Suprapubic skin (tissue), 4 donors: Measurements from ENCODE around the gene HSPB3. TPM values are rescaled to one million over a fixed set of nuclear protein-coding genes. Genes with fewer than 3 reads are reported as not detected.

ENCODE experiments used
- DNase-seq, 2 donors: peaks; one replicate each; pipeline ENCODE4 v3.0.0-alpha.2; 2019; ENCODE audit warnings: low spot score in 2 of 2
- H3K27ac ChIP-seq: fragments of 200-600 bp; sonication (generic); one replicate; pipeline ENCODE4 v1.5.1; 2019
- H3K27me3 ChIP-seq: fragments of 200-600 bp; sonication (generic); one replicate; pipeline ENCODE4 v1.5.1; 2019
- H3K36me3 ChIP-seq: fragments of 200-600 bp; sonication (generic); one replicate; pipeline ENCODE4 v1.5.1; 2019
- H3K4me1 ChIP-seq: fragments of 200-600 bp; sonication (generic); one replicate; pipeline ENCODE4 v1.5.1; 2019
- H3K4me3 ChIP-seq: fragments of 200-600 bp; sonication (generic); one replicate; pipeline ENCODE4 v1.5.1; 2019; ENCODE audit warnings: mild to moderate bottlenecking
- H3K9me3 ChIP-seq: fragments of 200-600 bp; sonication (generic); one replicate; pipeline ENCODE4 v1.5.1; 2019
- EP300 ChIP-seq: sonication (generic); formaldehyde crosslinking; IDR thresholded peaks from one replicate; pipeline ENCODE4 v1.6.1; 2017; ENCODE audit warnings: antibody characterized with exemption
- POLR2A ChIP-seq, 2 donors: fragments of 450-650 bp; IDR thresholded peaks; one replicate each; pipeline ENCODE4 v1.6.1; 2017; ENCODE audit warnings: antibody characterized with exemption in 2 of 2, mild to moderate bottlenecking in 2 of 2, moderate library complexity in 2 of 2
- POLR2AphosphoS5 ChIP-seq, 3 donors: sonication (generic); formaldehyde crosslinking; IDR thresholded peaks; one replicate each; pipeline ENCODE4 v1.6.1; 2017; ENCODE audit warnings: antibody characterized with exemption in 3 of 3
- WGBS: methylation state at CpG from one replicate; pipeline ENCODE4 v1.1.5; 2018; 5-methylcytosine and 5-hydroxymethylcytosine counted together
- total RNA-seq, 4 donors: library from RNA; depleted of rRNA; stranded (reverse); fragments of >200 nt; gene quantifications; one replicate each; pipeline ENCODE4 v1.1.0, GENCODE V29; 2016
- TF ChIP-seq, protein P1 (sequence below), 2 donors: fragments of 200-600 bp in 1 of 2; fragments of 450-650 bp in 1 of 2; sonication (generic) in 1 of 2; IDR thresholded peaks; one replicate each; pipeline ENCODE4 v1.5.1; 2016 to 2019; ENCODE audit warnings: antibody characterized with exemption in 2 of 2, mild to moderate bottlenecking in 1 of 2, moderate library complexity in 1 of 2

The HSPB3 gene
- total RNA-seq, 4 donors from 2014 or later: 1.1 to 2.0 TPM; not detected in 2

DNA sequence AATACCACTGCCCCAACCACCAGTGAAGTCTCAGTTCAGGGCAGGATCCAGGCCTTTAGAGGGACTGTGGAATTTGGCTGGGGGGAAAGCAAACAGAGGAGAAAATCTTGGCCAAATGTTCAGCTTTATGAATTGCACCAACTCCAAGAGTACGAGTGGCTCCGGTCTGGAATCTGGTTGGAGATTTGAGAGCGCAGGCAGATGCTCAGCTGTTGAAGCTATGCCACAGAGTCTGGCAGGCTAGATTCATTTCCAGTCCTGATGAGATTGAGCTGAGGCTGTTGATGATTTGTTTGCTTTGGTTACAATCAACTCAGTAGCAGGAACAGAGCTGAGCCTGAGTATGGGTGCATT is 9.1 kb upstream of the HSPB3 start:
- Histone ChIP-seq H3K27me3 (no peaks in the 10 kb centered on the region), H3K4me3 (no peak overlapping the region), H3K36me3 (no peaks in the 10 kb centered on the region), H3K9me3 (no peaks in the 10 kb centered on the region), H3K27ac (no peak overlapping the region), H3K4me1 (peaks cover 7% of the 10 kb centered on the region)
- no peak for TF ChIP-seq POLR2AphosphoS5 (IDR thresholded peaks at IDR 0.05)
- no peak for DNase-seq
- 33% methylated on average over 3 of the region's 3 CpGs for WGBS

DNA sequence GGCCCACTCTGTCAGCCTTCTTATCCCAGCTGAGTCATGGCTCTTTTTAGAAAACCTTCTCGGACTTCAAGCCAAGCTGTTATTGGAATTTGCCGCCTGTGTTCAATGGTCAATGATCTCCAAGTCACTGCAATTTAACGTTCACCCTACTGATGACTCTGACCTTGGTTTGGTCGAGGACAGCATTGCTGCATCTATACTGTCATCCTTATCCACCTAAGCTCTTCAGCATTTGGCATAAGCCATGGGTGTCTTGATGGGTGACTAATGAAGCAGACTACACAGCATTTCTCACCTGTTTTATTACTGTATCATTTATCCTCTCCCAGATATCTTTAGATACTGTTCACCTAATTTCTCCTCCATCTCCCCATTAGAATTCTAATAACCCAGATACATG is 5.6 kb upstream of the HSPB3 start:
- TF ChIP-seq, protein P1, sequence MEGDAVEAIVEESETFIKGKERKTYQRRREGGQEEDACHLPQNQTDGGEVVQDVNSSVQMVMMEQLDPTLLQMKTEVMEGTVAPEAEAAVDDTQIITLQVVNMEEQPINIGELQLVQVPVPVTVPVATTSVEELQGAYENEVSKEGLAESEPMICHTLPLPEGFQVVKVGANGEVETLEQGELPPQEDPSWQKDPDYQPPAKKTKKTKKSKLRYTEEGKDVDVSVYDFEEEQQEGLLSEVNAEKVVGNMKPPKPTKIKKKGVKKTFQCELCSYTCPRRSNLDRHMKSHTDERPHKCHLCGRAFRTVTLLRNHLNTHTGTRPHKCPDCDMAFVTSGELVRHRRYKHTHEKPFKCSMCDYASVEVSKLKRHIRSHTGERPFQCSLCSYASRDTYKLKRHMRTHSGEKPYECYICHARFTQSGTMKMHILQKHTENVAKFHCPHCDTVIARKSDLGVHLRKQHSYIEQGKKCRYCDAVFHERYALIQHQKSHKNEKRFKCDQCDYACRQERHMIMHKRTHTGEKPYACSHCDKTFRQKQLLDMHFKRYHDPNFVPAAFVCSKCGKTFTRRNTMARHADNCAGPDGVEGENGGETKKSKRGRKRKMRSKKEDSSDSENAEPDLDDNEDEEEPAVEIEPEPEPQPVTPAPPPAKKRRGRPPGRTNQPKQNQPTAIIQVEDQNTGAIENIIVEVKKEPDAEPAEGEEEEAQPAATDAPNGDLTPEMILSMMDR (IDR thresholded peaks at IDR 0.05): no peak
- TF ChIP-seq POLR2A (IDR thresholded peaks at IDR 0.05): no peak
- TF ChIP-seq POLR2AphosphoS5 (IDR thresholded peaks at IDR 0.05): no peak
- TF ChIP-seq EP300: no peak
- Histone ChIP-seq H3K4me1 (peaks cover 2% of the 10 kb centered on the region), H3K27ac (no peak overlapping the region), H3K36me3 (no peaks in the 10 kb centered on the region), H3K9me3 (no peaks in the 10 kb centered on the region), H3K4me3 (no peak overlapping the region), H3K27me3 (no peaks in the 10 kb centered on the region)
- WGBS: 83% methylated on average over 4 of the region's 4 CpGs
- DNase-seq: no peak

DNA sequence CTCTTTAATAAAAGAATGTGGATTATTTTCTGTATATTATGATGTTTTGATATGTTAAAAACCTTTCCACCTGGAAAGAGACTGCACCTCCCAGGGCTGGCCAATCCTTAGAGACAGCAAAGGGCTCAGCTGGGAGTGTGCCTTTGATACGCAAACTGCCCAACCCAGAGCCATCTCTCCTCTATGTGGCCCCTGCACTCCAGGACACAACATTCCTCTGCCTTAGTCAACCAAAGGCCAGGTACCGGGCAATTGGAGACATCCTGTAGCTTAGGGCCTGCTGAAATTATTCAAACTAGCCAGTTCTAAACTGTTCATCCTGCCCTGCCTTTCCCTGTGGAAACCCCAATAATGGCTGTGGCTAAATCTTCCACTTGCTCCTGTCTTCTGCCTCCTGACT is 5.0 kb upstream of the HSPB3 start:
- H3K27ac ChIP-seq: no peak overlapping the region
- TF ChIP-seq, protein P1 (IDR thresholded peaks at IDR 0.05): no peak
- TF ChIP-seq POLR2AphosphoS5 (IDR thresholded peaks at IDR 0.05): no peak
- TF ChIP-seq EP300: no peak
- TF ChIP-seq POLR2A (IDR thresholded peaks at IDR 0.05): no peak
- no peak for DNase-seq
- WGBS: 96% methylated on average over 2 of the region's 2 CpGs
- H3K36me3 ChIP-seq: no peaks in the 10 kb centered on the region
- H3K4me1 ChIP-seq: peaks cover 9% of the 10 kb centered on the region
- H3K4me3 ChIP-seq: no peak overlapping the region
- no peaks in the 10 kb centered on the region for H3K27me3 ChIP-seq
- no peaks in the 10 kb centered on the region for H3K9me3 ChIP-seq

DNA sequence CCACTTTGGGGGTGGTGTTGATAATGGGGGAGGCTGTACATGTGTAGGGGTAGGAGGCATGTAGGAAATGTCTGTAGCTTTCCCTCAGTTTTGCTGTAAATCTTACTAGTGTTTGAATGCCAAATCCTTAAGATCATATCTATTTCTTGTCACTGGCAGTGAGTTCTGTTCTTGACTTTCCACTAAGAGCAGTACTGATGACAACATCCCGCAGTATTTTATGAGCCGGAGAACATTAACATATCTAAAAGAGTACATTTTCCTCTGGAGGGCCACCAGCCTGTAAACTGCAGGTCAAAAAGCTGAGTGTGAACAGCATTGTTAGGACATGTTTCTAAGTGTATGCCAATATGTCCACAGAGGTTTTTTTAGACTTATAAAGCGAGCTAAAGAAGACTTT is 2.5 kb upstream of the HSPB3 start:
- DNase-seq: no peak

DNA sequence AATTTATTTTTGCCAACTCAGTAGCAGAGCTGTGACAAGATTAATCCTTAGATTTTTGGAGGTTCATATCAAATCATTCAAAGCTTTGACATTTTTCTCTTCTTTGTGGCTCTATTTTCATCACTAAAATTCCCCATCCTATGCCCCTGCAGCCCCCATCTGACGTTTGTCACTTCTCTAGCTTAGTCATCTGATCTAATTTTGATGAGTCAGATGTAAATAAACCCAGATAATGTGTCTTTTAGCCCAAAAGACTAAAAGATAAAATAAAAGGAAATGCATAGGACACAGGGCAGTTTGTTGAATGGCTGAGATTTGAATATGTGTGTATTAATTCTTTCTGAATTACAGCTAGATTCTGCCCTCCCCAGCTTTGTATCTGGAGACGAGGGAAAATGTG is 897 bp upstream of the HSPB3 start:
- H3K36me3 ChIP-seq: no peaks in the 10 kb centered on the region
- peaks cover 27% of the 10 kb centered on the region for H3K4me1 ChIP-seq
- H3K4me3 ChIP-seq: no peak overlapping the region
- no peaks in the 10 kb centered on the region for H3K27me3 ChIP-seq
- no peaks in the 10 kb centered on the region for H3K9me3 ChIP-seq
- no peak overlapping the region for H3K27ac ChIP-seq
- WGBS: 45% methylated on average over 2 of the region's 2 CpGs
- TF ChIP-seq POLR2AphosphoS5 (IDR thresholded peaks at IDR 0.05) (no peak), EP300 (no peak), POLR2A (IDR thresholded peaks at IDR 0.05) (no peak)
- TF ChIP-seq, protein P1 (IDR thresholded peaks at IDR 0.05): no peak
- no peak for DNase-seq

More for the DNA sequence above, 2.5 kb upstream of the HSPB3 start:
- H3K36me3 ChIP-seq: no peaks in the 10 kb centered on the region
- no peak overlapping the region for H3K27ac ChIP-seq
- H3K4me3 ChIP-seq: no peak overlapping the region
- H3K4me1 ChIP-seq: peaks cover 24% of the 10 kb centered on the region
- TF ChIP-seq EP300 (no peak), POLR2A (IDR thresholded peaks at IDR 0.05) (no peak), POLR2AphosphoS5 (IDR thresholded peaks at IDR 0.05) (no peak)
- TF ChIP-seq, protein P1 (IDR thresholded peaks at IDR 0.05): no peak
- no peaks in the 10 kb centered on the region for H3K9me3 ChIP-seq
- no peaks in the 10 kb centered on the region for H3K27me3 ChIP-seq
- 64% methylated on average over 3 of the region's 3 CpGs for WGBS

DNA sequence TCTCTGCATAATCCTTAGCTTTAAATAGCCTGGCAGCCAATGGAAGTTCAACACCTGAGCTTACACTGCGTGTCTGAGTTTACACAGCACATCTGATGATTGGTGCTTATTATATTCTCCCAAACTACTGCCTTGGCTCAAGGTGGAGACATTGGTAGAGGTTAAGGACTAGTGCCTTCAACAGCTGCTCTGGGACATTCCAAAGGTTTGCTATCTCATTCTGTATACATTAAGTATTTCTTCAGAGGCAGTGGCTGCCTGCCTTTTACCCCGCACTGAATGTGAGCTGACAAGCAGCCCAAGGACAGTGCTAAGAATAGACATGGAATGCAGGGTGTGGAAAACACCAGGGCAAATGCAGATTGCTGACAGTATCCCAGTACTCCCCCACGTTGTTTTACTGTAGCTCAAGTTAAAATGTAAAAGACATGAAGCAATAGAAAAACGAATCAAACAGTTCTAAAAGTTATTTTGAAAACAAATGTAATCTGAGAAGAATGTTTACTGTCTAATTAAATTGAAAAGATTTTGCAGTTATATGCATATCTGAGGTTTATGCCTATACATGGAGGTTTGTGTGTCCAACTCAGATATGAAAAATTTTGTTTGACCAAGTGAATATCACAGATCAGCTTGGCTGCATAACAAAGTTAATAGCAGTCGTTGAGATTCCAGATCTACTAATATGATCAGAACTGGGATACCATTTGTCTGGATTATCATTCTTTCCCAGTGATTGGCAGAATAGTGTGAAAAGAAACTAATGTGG is 1.8 kb downstream of the HSPB3 start:
- H3K27ac ChIP-seq: no peak overlapping the region
- H3K4me1 ChIP-seq: peaks cover 27% of the 10 kb centered on the region
- no peaks in the 10 kb centered on the region for H3K9me3 ChIP-seq
- 21% methylated on average over 5 of the region's 5 CpGs for whole genome bisulfite sequencing
- H3K4me3 ChIP-seq: no peak overlapping the region
- DNase-seq: no peak
- no peak for TF ChIP-seq POLR2AphosphoS5 (IDR thresholded peaks at IDR 0.05)
- TF ChIP-seq EP300: no peak
- TF ChIP-seq POLR2A (IDR thresholded peaks at IDR 0.05): no peak
- TF ChIP-seq, protein P1 (IDR thresholded peaks at IDR 0.05): no peak
- no peaks in the 10 kb centered on the region for H3K27me3 ChIP-seq
- no peaks in the 10 kb centered on the region for H3K36me3 ChIP-seq
